Parathyroid adenoma (tissue), 2 donors: ENCODE measurements around the gene FOXB1.

Experiments used
- H2AFZ ChIP-seq: fragments of 300-600 bp; sonication (generic); one replicate; pipeline ENCODE4 v1.7.0; 2017; ENCODE audit warnings: antibody characterized with exemption, mild to moderate bottlenecking
- H3K27ac ChIP-seq: fragments of 300-600 bp; sonication (generic); one replicate; pipeline ENCODE4 v1.7.0; 2017
- H3K27me3 ChIP-seq: fragments of 300-600 bp; sonication (generic); one replicate; pipeline ENCODE4 v1.7.0; 2017; ENCODE audit warnings: low read length; ENCODE audit not compliant: control insufficient read depth, insufficient read depth
- H3K36me3 ChIP-seq: fragments of 300-600 bp; sonication (generic); one replicate; pipeline ENCODE4 v1.7.0; 2017; ENCODE audit warnings: low read length; ENCODE audit not compliant: control insufficient read depth, insufficient read depth
- H3K4me1 ChIP-seq: fragments of 300-600 bp; sonication (generic); one replicate; pipeline ENCODE4 v1.7.0; 2017; ENCODE audit warnings: control low read depth
- H3K4me2 ChIP-seq: fragments of 300-600 bp; sonication (generic); one replicate; pipeline ENCODE4 v1.7.0; 2017; ENCODE audit warnings: low read length
- H3K4me3 ChIP-seq: fragments of 300-600 bp; sonication (generic); one replicate; pipeline ENCODE4 v1.7.0; 2017; ENCODE audit warnings: low read depth, low read length
- H3K79me2 ChIP-seq: fragments of 300-600 bp; sonication (generic); one replicate; pipeline ENCODE4 v1.7.0; 2017; ENCODE audit warnings: control low read depth
- H3K9ac ChIP-seq: fragments of 300-600 bp; sonication (generic); one replicate; pipeline ENCODE4 v1.7.0; 2017; ENCODE audit warnings: mild to moderate bottlenecking
- H3K9me3 ChIP-seq: fragments of 300-600 bp; sonication (generic); one replicate; pipeline ENCODE4 v1.7.0; 2017; ENCODE audit warnings: low read length; ENCODE audit not compliant: control insufficient read depth
- TF ChIP-seq, protein P1 (sequence below): fragments of 300-600 bp; sonication (generic); IDR thresholded peaks from one replicate; pipeline ENCODE4 v1.7.0; 2017; ENCODE audit warnings: antibody characterized with exemption, mild to moderate bottlenecking
- donor health status: primary hyperparathyroidism.

The FOXB1 gene

DNA sequence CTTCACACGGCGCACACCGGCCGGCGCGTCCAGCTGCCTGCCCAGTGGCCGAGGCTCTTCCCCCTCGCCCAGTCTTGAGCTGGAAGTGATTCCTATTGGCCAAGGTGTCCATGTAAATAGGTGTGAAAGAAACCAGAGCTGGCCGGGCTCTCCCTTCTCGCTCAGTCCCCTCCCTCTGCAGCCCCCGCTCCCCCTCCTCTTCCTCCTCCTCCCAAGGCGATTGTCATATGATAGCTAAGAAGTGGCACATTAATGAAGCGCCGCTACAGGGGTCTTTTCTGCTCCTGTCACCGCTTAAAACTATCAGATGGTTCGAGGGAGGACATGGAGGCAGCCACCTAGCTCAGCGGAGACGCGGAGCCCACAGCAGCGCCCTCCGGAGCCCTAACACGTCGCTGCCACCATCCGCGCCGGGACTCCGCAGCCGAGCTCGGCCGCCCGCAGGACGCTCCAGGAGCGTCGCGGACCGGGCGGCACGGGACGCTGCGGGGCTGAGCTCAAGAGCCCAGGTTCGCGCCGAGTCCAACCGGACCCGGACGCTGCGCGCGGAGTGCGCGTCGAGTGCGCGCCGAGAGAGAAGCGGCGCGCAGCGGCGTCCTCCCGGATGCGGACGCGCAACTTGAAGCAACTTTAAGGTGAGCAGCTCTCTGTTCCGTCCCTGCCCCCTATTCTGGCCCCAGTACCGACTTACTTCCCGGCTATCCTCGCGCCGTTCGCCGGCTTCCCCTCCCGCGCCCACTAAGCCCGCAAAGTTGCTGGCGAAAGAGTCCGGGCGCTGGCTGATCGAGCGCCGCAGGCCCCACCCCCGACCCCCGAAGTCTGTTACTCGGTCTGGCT lies at the start of gene FOXB1:
Gene FOXB1 (plus strand): TSS at position 303 of the 837 bp plus-strand sequence. CDS start 653 bp downstream, outside the sequence.
- H3K36me3 ChIP-seq: no peaks in the 10 kb centered on the region
- peaks cover 13% of the 10 kb centered on the region for H3K27me3 ChIP-seq
- no peak within 1 kb of the TSS for H3K27ac ChIP-seq
- TF ChIP-seq, protein P1, sequence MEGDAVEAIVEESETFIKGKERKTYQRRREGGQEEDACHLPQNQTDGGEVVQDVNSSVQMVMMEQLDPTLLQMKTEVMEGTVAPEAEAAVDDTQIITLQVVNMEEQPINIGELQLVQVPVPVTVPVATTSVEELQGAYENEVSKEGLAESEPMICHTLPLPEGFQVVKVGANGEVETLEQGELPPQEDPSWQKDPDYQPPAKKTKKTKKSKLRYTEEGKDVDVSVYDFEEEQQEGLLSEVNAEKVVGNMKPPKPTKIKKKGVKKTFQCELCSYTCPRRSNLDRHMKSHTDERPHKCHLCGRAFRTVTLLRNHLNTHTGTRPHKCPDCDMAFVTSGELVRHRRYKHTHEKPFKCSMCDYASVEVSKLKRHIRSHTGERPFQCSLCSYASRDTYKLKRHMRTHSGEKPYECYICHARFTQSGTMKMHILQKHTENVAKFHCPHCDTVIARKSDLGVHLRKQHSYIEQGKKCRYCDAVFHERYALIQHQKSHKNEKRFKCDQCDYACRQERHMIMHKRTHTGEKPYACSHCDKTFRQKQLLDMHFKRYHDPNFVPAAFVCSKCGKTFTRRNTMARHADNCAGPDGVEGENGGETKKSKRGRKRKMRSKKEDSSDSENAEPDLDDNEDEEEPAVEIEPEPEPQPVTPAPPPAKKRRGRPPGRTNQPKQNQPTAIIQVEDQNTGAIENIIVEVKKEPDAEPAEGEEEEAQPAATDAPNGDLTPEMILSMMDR: no peak
- H3K4me3 ChIP-seq: no peak within 1 kb of the TSS
- H3K9me3 ChIP-seq: no peaks in the 10 kb centered on the region
- H3K4me2 ChIP-seq: no peak within 1 kb of the TSS
- H3K79me2 ChIP-seq: no peaks in the 10 kb centered on the region
- no peak within 1 kb of the TSS for H3K9ac ChIP-seq
- H3K4me1 ChIP-seq: no peaks in the 10 kb centered on the region
- no peak within 1 kb of the TSS for H2AFZ ChIP-seq

DNA sequence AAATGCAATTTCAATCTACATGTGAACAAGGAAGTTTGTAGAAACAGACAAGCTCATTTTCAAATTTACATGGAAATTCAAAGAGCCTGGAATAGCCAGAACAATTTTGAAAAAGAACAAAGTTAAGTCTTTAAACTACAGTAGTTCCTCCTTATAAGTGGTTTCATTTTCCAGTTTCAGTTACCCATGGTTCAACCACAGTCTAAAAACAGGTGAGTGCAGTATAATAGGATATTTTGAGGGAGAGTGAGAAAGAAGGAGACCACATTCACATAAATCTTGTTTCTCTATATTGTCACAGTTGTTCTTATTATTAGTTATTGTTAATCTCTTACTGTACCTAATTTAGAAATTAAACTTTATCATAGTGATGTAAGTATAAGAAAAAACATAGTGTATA lies 45.8 kb upstream of the FOXB1 start:
- Histone ChIP-seq H2AFZ (no peak overlapping the region), H3K4me3 (no peak overlapping the region), H3K36me3 (no peaks in the 10 kb centered on the region), H3K9me3 (no peaks in the 10 kb centered on the region), H3K4me2 (no peak overlapping the region), H3K79me2 (no peaks in the 10 kb centered on the region), H3K9ac (no peak overlapping the region), H3K27ac (no peak overlapping the region), H3K4me1 (no peaks in the 10 kb centered on the region), H3K27me3 (no peaks in the 10 kb centered on the region)
- TF ChIP-seq, protein P1: no peak

DNA sequence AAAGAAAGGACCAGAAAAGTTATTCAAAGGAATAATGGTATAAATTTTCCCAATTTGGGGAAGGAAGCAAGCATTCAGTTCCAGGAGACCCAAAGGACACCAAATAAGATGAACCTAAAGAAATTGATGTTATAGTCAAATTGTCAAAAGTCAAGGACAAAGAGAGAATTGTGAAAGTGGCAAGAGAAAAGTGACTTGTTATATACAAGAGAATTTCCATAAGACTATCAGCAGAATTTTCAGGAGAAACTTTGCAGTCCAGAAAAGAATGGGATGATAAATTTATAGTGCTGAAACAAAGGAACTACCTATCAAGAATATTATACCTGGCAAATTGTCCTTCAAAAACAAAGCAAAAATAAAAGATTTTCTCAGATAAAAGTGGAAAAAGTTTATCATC lies 43.8 kb upstream of the FOXB1 start:
- Histone ChIP-seq H2AFZ (no peak overlapping the region), H3K4me3 (no peak overlapping the region), H3K4me1 (no peaks in the 10 kb centered on the region), H3K27me3 (no peaks in the 10 kb centered on the region), H3K9me3 (no peaks in the 10 kb centered on the region), H3K9ac (no peak overlapping the region), H3K4me2 (no peak overlapping the region), H3K79me2 (no peaks in the 10 kb centered on the region), H3K27ac (no peak overlapping the region), H3K36me3 (no peaks in the 10 kb centered on the region)
- TF ChIP-seq, protein P1: no peak

DNA sequence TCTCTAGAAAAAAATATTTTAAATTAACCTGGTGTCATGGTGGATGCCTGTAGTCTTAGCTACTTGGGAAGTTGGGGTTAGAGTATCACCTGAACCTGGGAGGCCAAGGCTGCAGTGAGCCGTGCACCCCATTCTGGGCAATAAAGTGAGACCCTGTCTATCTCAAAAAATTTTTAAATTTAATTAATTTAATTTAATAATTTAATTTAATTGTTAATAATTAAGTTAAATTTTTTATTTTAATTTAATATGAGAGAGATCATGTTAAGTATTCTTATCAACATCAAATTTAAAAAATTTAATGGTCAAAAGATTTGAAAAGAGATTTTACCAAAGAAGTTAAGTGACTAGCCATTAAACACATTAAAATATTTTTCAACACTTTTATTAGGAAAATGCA lies 40.8 kb upstream of the FOXB1 start:
- Histone ChIP-seq H3K4me1 (no peaks in the 10 kb centered on the region), H3K79me2 (no peaks in the 10 kb centered on the region), H3K27me3 (no peaks in the 10 kb centered on the region), H3K36me3 (no peaks in the 10 kb centered on the region), H3K27ac (no peak overlapping the region), H3K4me3 (no peak overlapping the region), H3K4me2 (no peak overlapping the region), H2AFZ (no peak overlapping the region), H3K9me3 (no peaks in the 10 kb centered on the region), H3K9ac (no peak overlapping the region)
- TF ChIP-seq, protein P1: no peak

DNA sequence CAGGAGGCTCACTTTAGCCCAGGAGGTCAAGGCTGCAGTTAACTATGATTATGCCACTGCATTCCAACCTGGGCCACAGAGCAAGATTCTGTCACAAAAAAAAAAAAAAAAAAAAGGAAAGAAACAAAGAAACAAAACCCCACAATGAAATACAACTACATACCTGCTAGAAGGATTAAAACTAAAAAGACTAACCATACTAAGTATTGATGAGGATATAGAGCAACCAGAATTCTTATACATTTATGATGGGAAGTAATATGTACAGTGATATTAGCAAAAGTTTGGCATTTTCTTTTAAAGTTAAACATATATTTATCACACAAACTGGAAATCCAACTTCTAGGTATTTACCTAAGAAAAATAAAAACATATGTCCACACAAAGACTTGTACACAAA lies 40.2 kb upstream of the FOXB1 start:
- no peak overlapping the region for H3K4me3 ChIP-seq
- H3K4me1 ChIP-seq: no peaks in the 10 kb centered on the region
- no peak overlapping the region for H3K9ac ChIP-seq
- no peaks in the 10 kb centered on the region for H3K9me3 ChIP-seq
- no peak overlapping the region for H3K27ac ChIP-seq
- no peaks in the 10 kb centered on the region for H3K79me2 ChIP-seq
- TF ChIP-seq, protein P1: no peak
- no peaks in the 10 kb centered on the region for H3K36me3 ChIP-seq
- H3K4me2 ChIP-seq: no peak overlapping the region
- H2AFZ ChIP-seq: no peak overlapping the region
- H3K27me3 ChIP-seq: no peaks in the 10 kb centered on the region
